Central memory CD8-positive, alpha-beta T cell (primary cell): ENCODE measurements around the gene CYSLTR2.

Source experiments
- ATAC-seq: fragments of 150-1000 bp; cut with Tn5 transposase; replicated peaks from 2 replicates; pipeline ENCODE4 v1.10.0; 2022; ENCODE audit warnings: mild to moderate bottlenecking, moderate FRiP score, moderate number of reproducible peaks; ENCODE audit not compliant: poor library complexity, severe bottlenecking; ENCODE audit errors: extremely low read depth
- DNase-seq, 2 donors: peaks; one replicate each; pipeline ENCODE4 v3.0.0; 2021; ENCODE audit warnings: low spot score in 2 of 2
- H3K27ac Mint-ChIP-seq: one replicate; pipeline ENCODE4 v1.8.0; 2022; ENCODE audit warnings: low read depth, mild to moderate bottlenecking, moderate library complexity, mixed read lengths
- H3K27me3 Mint-ChIP-seq: one replicate; pipeline ENCODE4 v1.8.0; 2022; ENCODE audit warnings: mixed read lengths
- H3K36me3 Mint-ChIP-seq: one replicate; pipeline ENCODE4 v1.8.0; 2022; ENCODE audit warnings: mild to moderate bottlenecking, moderate library complexity, mixed read lengths; ENCODE audit not compliant: insufficient read depth
- H3K4me1 Mint-ChIP-seq: one replicate; pipeline ENCODE4 v1.8.0; 2022; ENCODE audit warnings: mixed read lengths
- H3K4me3 Mint-ChIP-seq: one replicate; pipeline ENCODE4 v1.8.0; 2022; ENCODE audit warnings: mild to moderate bottlenecking, moderate library complexity, mixed read lengths
- H3K9me3 Mint-ChIP-seq: one replicate; pipeline ENCODE4 v1.8.0; 2022; ENCODE audit warnings: mixed read lengths

The CYSLTR2 gene, protein sequence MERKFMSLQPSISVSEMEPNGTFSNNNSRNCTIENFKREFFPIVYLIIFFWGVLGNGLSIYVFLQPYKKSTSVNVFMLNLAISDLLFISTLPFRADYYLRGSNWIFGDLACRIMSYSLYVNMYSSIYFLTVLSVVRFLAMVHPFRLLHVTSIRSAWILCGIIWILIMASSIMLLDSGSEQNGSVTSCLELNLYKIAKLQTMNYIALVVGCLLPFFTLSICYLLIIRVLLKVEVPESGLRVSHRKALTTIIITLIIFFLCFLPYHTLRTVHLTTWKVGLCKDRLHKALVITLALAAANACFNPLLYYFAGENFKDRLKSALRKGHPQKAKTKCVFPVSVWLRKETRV

DNA sequence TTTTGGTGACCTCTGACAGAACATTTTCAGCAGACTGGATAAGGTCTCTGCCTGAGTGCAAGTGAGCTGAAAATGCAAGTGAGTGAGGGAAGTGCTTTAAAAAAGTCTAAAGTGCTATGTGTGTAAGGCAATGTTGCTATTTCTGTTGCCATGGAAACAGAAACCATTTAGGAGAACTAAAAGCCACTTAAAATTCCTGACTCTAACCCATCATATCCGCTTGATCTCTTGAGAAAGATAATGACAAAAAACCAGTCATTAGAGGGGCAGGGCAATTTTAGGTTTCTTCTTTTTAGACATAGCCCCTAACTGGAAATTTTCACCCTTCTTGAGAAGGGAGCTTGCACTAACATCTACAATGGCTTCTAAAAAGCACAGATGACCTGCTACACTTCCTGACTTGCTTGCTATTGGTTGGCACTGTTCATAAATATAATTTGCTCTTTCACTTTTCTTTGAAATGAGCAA is at the start of gene CYSLTR2:
Gene CYSLTR2 (plus strand): TSS at position 458 of the 468 bp plus-strand sequence. CDS start 52,889 bp downstream, outside the sequence.
- Mint-ChIP-seq H3K36me3 (peaks cover 11% of the 10 kb centered on the region), H3K27me3 (peaks cover under 1% of the 10 kb centered on the region), H3K4me3 (peak within 1 kb of the TSS; percentile 79), H3K4me1 (peaks cover 24% of the 10 kb centered on the region), H3K27ac (peak within 1 kb of the TSS; percentile 96), H3K9me3 (no peaks in the 10 kb centered on the region)
- ATAC-seq (peak; percentile 83), DNase-seq (peak in 1 of 2 donors; percentile 20)

DNA sequence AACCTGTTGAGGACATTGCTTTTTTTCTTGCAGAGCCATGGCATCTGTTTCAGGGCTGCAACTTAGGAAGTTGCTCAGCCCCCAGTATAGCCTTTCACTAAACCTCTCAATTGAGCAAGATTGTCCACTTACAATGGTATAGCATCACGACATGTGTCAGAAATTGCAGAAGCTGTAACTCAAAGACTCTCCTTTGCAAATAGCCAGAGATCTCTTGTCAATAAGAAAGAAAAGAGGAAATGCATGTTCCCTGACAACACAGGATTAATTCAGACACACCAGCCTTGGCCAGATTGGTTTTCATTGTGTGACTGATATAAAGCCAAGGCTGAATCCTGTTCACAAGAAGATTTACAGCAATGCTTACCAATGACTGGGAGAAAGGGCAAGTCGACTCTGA is 38.7 kb upstream of the CYSLTR2 start:
- peaks cover 10% of the 10 kb centered on the region for H3K27me3 Mint-ChIP-seq

DNA sequence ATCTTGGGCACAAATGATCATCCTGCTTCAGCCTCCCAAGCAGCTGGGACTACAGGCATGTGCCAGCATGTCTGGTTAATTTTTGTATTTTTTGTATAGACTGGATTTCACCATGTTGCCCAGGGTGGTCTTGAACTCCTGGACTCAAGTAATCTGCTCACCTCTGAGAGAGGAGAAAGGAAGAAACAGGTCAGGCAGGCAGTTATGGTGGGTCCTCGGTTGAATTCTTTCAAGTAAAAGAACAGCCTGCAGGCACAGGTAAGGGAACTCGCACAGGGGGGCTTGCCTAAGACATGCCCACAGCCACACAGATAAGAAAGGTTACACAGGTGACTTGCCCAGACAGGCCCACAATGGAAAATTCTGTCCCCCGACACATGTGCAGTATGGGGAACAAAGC is 34.8 kb upstream of the CYSLTR2 start:
- Mint-ChIP-seq H3K4me1 (no peaks in the 10 kb centered on the region), H3K27ac (no peak overlapping the region), H3K36me3 (no peaks in the 10 kb centered on the region), H3K4me3 (no peak overlapping the region), H3K9me3 (peaks cover 11% of the 10 kb centered on the region), H3K27me3 (peaks cover 10% of the 10 kb centered on the region)
- no peak for DNase-seq
- no peak for ATAC-seq

More for the DNA sequence above, 38.7 kb upstream of the CYSLTR2 start:
- no peaks in the 10 kb centered on the region for H3K9me3 Mint-ChIP-seq
- H3K4me1 Mint-ChIP-seq = no peaks in the 10 kb centered on the region
- no peak overlapping the region for H3K4me3 Mint-ChIP-seq
- DNase-seq (no peak), ATAC-seq (no peak)
- H3K36me3 Mint-ChIP-seq = no peaks in the 10 kb centered on the region
- no peak overlapping the region for H3K27ac Mint-ChIP-seq

DNA sequence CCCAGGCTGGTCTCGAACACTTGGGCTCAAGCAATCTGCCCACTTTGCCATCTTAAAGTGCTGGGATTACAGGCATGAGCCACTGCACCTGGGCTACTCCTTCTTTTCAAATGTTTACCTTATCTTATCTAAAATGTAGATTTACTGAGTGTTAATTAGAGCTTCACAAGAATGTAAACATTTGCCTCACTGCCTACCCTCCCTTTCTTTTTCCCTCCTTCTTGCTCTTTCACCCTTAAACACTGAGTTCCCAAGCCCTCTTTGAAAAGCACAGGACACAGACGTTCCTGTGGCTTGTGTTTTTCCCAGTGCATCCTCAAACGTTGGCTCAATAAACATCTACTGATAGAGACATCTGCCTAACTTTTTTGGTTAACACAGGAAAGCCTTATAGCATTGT is 32.7 kb upstream of the CYSLTR2 start:
- ATAC-seq = no peak
- no peak for DNase-seq
- Mint-ChIP-seq H3K9me3 (peaks cover 11% of the 10 kb centered on the region), H3K36me3 (no peaks in the 10 kb centered on the region), H3K4me1 (no peaks in the 10 kb centered on the region), H3K4me3 (no peak overlapping the region), H3K27me3 (peaks cover 10% of the 10 kb centered on the region), H3K27ac (no peak overlapping the region)

DNA sequence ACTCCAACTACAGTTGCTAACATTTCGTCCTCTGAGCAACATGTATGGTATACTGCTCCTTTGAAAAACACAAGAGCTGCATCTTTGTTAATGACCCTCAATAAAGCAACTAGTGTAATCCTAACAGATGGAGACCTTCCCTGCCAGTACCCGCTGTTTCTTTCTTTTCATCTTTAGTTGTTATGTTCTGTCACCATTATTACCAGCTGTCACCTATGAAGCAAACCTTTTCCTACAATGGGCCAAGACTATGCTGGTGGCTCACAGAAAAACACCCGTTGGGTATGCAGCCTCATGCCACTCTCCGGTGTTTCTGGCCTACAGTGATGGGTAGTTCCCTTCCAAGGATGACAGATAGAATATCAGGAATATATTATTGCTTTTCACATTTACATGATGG is 29.7 kb upstream of the CYSLTR2 start:
- ATAC-seq (no peak), DNase-seq (no peak)
- H3K27me3 Mint-ChIP-seq = no peaks in the 10 kb centered on the region
- no peaks in the 10 kb centered on the region for H3K36me3 Mint-ChIP-seq
- H3K4me1 Mint-ChIP-seq = no peaks in the 10 kb centered on the region
- no peak overlapping the region for H3K4me3 Mint-ChIP-seq
- H3K9me3 Mint-ChIP-seq = peaks cover 11% of the 10 kb centered on the region
- no peak overlapping the region for H3K27ac Mint-ChIP-seq

DNA sequence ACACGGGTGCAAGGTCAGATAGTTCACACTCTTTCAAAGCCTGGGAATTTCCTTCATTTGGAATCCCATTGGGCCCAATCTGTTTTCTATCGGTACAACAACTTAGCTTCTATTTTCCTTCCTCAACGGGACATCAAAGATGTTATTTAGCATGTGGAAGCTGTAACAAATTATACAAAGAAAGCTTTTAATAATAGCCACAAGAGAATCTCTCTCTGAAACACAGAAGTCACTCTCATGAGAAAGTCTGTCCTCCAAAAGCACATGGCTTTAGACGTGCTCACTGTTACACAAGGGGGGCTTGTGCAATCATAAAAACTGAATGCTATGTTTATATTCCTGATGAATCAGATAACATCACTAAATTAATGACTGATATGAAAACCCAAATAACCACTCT is 28.9 kb upstream of the CYSLTR2 start:
- Mint-ChIP-seq H3K4me3 (no peak overlapping the region), H3K27me3 (no peaks in the 10 kb centered on the region), H3K27ac (no peak overlapping the region), H3K36me3 (peaks cover 2% of the 10 kb centered on the region), H3K4me1 (no peaks in the 10 kb centered on the region), H3K9me3 (peaks cover 11% of the 10 kb centered on the region)
- DNase-seq (no peak), ATAC-seq (no peak)

DNA sequence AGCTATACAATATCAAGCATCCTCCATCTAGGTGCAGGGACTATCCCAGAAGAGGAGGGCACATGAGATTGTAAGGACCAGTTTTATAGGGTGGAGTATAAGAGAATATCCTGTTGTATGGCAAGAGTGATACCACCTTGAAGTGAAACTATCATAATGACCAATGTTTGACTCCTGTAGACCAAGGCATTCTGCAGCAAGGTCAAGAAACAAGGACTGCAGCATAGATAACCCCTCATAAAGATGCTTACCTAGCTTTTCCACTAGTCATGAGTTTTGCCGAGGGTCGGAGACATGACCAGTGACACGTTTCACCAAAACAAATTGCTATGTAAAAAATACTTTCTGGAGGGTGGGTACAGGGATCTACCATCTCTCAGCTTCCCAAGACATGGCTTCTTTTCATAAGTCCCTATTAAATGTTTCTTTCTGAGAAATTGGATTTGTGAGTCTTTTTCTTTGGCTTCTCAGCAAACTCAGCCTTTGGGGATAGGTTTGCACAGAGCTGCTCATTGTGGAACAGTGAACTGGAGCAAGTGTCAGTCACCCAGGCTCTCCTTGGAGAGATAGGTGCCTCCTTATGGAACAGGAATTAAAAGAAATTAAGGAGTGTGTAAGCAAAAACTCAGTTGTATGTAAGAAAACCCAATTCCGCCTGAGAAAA is 28.2 kb upstream of the CYSLTR2 start:
- Mint-ChIP-seq H3K9me3 (peaks cover 11% of the 10 kb centered on the region), H3K27me3 (no peaks in the 10 kb centered on the region), H3K4me3 (no peak overlapping the region), H3K27ac (no peak overlapping the region), H3K36me3 (peaks cover 2% of the 10 kb centered on the region), H3K4me1 (no peaks in the 10 kb centered on the region)
- ATAC-seq (no peak), DNase-seq (no peak)

DNA sequence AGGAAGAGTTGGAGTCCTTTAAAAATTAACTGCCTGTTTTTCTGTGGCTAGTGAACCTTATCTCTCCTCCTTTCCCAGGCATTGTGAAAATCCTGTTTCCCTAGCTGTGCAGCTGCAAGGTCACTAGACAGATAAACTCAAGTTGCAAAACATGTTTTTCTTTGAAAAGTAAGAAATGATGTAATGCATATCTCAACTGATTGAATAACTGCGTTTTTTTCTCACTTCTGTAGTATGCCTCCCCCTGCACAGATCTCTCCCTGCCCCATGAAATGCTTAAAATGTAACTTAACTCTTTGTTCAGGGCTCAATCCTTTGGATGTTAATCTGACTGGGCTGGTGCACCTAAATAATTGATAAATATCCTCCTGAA is 27.7 kb upstream of the CYSLTR2 start:
- Mint-ChIP-seq H3K4me3 (no peak overlapping the region), H3K4me1 (no peaks in the 10 kb centered on the region), H3K27ac (no peak overlapping the region), H3K36me3 (peaks cover 2% of the 10 kb centered on the region), H3K27me3 (no peaks in the 10 kb centered on the region), H3K9me3 (peaks cover 7% of the 10 kb centered on the region)
- ATAC-seq = no peak
- no peak for DNase-seq

DNA sequence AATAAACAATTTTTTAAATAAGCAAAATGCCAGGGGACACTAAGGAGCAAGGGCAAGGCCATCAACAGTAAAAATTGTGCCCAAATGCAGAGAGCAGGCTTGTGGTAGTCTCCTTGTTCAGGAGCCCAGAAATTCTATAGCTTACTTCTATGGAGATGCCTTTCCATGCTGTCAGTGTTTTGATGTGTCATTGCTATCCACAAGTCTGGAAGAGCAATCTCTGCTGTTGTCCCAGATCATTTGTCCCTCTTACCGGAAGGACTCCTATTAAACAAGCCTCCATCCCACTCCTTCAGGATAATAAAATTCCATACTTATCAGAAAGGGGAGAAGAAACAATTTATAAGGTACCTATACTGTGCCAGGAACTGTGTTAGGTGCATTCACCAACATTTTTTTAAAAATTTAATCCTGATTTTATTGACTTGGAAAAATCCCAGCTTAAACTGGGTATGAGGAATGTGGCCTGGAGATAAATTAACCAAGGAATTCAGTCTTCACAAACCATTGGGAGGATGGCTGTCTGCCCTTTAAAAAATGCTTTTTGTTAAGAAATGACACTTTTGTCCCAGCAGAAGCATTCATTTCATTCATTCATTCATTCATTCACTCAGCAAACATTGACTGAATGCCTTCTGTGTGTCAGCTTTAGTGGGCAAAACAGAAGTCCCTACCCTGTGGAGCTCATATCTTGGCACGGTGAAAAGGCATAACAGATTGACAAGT is 26.8 kb upstream of the CYSLTR2 start:
- ATAC-seq = no peak
- H3K4me1 Mint-ChIP-seq = no peaks in the 10 kb centered on the region
- H3K27ac Mint-ChIP-seq = no peak overlapping the region
- no peak for DNase-seq
- H3K27me3 Mint-ChIP-seq = no peaks in the 10 kb centered on the region
- no peaks in the 10 kb centered on the region for H3K9me3 Mint-ChIP-seq
- H3K36me3 Mint-ChIP-seq = peaks cover 2% of the 10 kb centered on the region
- H3K4me3 Mint-ChIP-seq = no peak overlapping the region

DNA sequence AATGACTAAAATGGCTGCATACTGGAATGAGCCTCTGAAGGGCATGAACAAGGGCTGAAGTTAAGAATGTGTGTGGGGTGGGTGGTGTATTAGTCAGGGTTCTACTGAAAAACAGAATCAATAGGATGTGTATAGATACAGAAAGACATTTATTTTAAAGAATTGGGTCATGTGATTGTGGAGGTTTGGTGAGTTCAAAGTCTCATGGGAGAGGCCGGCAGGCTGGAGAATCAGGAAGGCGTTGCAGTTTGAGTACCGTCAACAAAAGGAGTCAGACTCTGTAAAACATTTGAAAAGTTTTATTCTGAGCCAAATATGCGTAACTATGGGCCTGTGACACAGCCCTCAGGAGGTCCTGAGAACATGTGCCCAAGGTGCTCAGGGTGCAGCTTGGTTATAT is 24.5 kb upstream of the CYSLTR2 start:
- ATAC-seq = no peak
- Mint-ChIP-seq H3K9me3 (peaks cover 5% of the 10 kb centered on the region), H3K27ac (no peak overlapping the region)

DNA sequence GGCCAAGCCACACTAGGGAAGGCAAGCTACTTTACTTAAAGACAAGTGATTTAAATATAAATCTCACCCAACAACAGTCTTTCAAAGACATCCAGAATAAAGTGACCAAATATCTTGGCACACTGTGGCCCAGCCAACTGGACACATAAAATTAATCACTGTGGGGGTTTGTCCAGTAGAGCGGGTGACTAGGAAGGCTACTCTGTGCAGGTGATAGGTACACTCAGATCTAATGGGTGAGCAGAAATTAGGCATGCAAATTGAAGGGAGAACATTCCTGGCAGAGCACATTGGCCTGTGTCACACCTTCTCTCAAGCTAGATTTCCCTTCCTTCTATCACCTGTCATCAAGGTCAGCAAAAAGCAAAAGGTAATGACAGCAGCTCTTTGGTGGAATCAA is 23.4 kb upstream of the CYSLTR2 start:
- H3K27me3 Mint-ChIP-seq = no peaks in the 10 kb centered on the region
- no peak overlapping the region for H3K4me3 Mint-ChIP-seq
- peaks cover 5% of the 10 kb centered on the region for H3K9me3 Mint-ChIP-seq
- no peak for ATAC-seq
- no peak overlapping the region for H3K27ac Mint-ChIP-seq
- peaks cover 2% of the 10 kb centered on the region for H3K36me3 Mint-ChIP-seq
- no peaks in the 10 kb centered on the region for H3K4me1 Mint-ChIP-seq
- DNase-seq = no peak

More for the DNA sequence above, 24.5 kb upstream of the CYSLTR2 start:
- Mint-ChIP-seq H3K36me3 (peaks cover 2% of the 10 kb centered on the region), H3K4me3 (no peak overlapping the region), H3K27me3 (no peaks in the 10 kb centered on the region), H3K4me1 (no peaks in the 10 kb centered on the region)
- DNase-seq = no peak

DNA sequence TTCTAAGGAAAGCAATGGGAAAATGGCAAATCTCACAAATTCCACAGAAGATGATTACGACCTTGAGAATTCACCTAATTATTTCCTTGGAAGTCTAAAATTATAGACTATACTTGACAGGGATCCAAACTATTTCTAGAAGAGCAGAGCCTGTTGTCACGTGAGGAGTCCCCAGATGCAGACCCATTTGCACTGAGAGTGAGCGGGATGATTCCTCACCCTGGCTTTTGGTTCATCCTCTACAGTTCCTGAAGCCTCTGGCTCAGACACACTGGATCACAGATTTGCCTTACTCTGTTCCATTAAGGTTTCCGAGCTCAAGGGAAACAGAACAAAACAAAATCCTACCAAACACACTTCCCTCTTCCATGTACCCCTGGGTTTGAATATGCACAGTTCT is 23.0 kb upstream of the CYSLTR2 start:
- Mint-ChIP-seq H3K9me3 (peaks cover 5% of the 10 kb centered on the region), H3K27me3 (no peaks in the 10 kb centered on the region), H3K36me3 (peaks cover 2% of the 10 kb centered on the region), H3K27ac (no peak overlapping the region), H3K4me3 (no peak overlapping the region), H3K4me1 (no peaks in the 10 kb centered on the region)
- ATAC-seq (no peak), DNase-seq (no peak)
